Mucosa of descending colon (tissue), 3 donors: ENCODE data around the gene NUB1. TPM values are rescaled to one million over a fixed set of nuclear protein-coding genes. Genes with fewer than 3 reads are reported as not detected.

Source experiments
- ATAC-seq: fragments of 200-7000 bp; cut with Tn5 transposase; one replicate; pipeline ENCODE4 v1.9.1; 2020; ENCODE audit warnings: mild to moderate bottlenecking, moderate library complexity
- DNase-seq, 3 donors: peaks; one replicate each; pipeline ENCODE4 v3.0.0-alpha.2; 2020
- H3K36me3 ChIP-seq: fragments of 200-600 bp; one replicate; pipeline ENCODE4 v1.8.0; 2021; ENCODE audit warnings: low read depth, mild to moderate bottlenecking
- H3K4me1 ChIP-seq: fragments of 200-600 bp; one replicate; pipeline ENCODE4 v1.8.0; 2021; ENCODE audit warnings: low read depth, mild to moderate bottlenecking
- H3K4me3 ChIP-seq: fragments of 200-600 bp; one replicate; pipeline ENCODE4 v1.8.0; 2021; ENCODE audit warnings: mild to moderate bottlenecking
- H3K9me3 ChIP-seq: fragments of 200-600 bp; one replicate; pipeline ENCODE4 v1.8.0; 2021; ENCODE audit warnings: mild to moderate bottlenecking
- intact Hi-C, 2 donors: fragments of 100-400 bp; cut with DNase I in 1 of 2; cut with micrococcal nuclease in 1 of 2; formaldehyde crosslinking; loops; one replicate each; pipeline versions ENCODE4 v1.11.0 to v1.11.1; 2022; cut with DNase I, micrococcal nuclease
- total RNA-seq, 3 donors: library from RNA; stranded (reverse); fragmentation: NEBNext Ultra II Directional in 2 of 3; extraction: Animal tissue kit (Norgen Biotek cat#: 25700) in 2 of 3; gene quantifications; one replicate each; pipeline versions ENCODE4 v1.2.1 to v1.2.4, GENCODE V29; 2021 to 2023
- TF ChIP-seq, protein P1 (sequence below): fragments of 200-600 bp; IDR thresholded peaks from one replicate; pipeline ENCODE4 v1.8.0; 2022; ENCODE audit warnings: antibody characterized with exemption, mild to moderate bottlenecking
- donor health status: DM: no; HTN: no; CAD: no; lungs with moderate emphysema.
- donor health status: DM: no; HTN: no; CAD: no.
- donor health status: DM: no; HTN: yes; CAD: no.

Gene NUB1
- total RNA-seq, 3 donors from 2014 or later: 66.2 to 77.5 (median 76.9) TPM

DNA sequence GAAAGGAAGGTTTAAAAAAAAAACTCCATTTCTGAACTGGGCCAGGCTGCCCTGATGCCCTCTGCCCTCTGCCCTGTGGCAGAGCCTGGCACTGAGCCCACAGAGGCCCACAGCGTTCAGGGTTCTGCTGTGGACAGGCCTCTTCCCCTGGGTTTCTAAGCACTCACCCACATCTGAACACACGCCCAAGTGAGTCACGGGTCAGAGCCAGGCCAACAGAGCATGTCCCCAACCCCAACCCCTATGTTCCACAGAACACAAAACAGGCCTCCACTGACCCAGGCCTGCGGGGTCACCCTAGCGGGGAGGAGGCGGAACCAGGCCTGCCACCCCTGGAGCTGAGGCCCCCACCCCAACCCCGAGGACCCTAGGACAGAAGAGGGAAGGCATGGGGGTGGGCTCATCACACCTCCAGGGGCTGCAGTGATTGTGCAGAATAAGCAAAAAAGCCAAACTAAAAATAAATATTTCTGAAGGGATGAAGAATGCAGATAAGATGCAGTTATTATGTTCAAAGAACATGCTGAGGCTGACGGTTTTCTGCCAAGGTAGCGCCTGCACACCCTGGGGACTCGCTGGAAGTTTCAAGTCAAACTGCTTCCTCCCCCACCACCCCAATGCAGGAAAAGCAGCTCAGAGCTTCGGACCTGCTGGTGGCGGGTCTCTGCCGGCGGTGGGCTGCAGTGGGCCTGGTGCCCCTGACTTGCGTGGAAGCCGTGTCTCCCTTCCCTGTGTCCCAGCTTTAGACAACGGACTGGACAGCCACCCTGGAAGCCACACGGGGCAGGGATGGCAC lies 62.8 kb downstream of the NUB1 start:
- no peaks in the 10 kb centered on the region for H3K36me3 ChIP-seq
- TF ChIP-seq, protein P1, sequence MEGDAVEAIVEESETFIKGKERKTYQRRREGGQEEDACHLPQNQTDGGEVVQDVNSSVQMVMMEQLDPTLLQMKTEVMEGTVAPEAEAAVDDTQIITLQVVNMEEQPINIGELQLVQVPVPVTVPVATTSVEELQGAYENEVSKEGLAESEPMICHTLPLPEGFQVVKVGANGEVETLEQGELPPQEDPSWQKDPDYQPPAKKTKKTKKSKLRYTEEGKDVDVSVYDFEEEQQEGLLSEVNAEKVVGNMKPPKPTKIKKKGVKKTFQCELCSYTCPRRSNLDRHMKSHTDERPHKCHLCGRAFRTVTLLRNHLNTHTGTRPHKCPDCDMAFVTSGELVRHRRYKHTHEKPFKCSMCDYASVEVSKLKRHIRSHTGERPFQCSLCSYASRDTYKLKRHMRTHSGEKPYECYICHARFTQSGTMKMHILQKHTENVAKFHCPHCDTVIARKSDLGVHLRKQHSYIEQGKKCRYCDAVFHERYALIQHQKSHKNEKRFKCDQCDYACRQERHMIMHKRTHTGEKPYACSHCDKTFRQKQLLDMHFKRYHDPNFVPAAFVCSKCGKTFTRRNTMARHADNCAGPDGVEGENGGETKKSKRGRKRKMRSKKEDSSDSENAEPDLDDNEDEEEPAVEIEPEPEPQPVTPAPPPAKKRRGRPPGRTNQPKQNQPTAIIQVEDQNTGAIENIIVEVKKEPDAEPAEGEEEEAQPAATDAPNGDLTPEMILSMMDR: no peak
- intact Hi-C loops: no loop called here
- ATAC-seq (peak; percentile 41), DNase-seq (peak in 1 of 3 donors; percentile 53)
- H3K4me3 ChIP-seq: no peak overlapping the region
- H3K9me3 ChIP-seq: no peaks in the 10 kb centered on the region
- peaks cover 3% of the 10 kb centered on the region for H3K4me1 ChIP-seq

DNA sequence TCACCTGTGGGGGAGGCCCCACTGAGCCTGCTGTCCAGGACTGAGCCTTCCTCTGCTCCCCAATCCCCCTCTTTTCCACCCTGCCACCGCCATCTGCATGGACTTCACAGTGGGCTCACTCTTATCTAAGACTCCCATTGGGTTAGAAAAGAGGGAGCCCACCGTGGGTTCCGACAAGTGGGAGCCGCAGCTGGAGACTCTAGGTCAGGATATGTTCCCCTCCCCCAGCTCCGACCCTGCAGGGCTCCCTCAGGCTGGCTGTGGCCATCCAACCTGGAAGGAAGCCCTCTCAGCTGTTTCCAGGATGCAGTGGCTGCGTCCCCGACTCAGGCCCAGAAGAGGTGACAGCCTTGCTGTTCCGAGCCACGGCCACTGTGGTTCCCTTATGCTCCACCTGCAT lies 63.4 kb downstream of the NUB1 start:
- DNase-seq: no peak
- ATAC-seq: no peak
- Histone ChIP-seq H3K4me1 (peaks cover 10% of the 10 kb centered on the region), H3K4me3 (no peak overlapping the region), H3K36me3 (no peaks in the 10 kb centered on the region), H3K9me3 (no peaks in the 10 kb centered on the region)
- TF ChIP-seq, protein P1: no peak
- intact Hi-C loops: no loop called here

DNA sequence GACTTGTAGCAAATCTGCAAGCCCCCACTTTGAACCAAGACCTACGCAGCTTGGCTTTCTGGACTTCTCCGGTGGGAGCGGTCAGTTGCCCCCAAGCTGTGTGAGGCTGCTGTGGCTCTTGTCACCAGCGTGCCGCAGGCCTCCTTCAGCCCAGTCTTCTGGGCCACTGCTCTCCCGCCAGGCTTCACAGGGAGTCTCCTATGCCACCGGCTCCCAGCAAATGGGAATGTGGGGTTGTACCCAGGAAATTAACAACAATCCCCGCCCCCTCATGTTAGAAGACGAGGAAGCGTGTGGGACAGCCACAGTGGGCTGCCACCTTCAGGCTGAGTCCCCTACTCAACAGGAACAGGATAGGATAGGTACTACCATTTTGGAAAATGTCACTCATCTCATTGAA lies 64.0 kb downstream of the NUB1 start:
- no peaks in the 10 kb centered on the region for H3K36me3 ChIP-seq
- no peaks in the 10 kb centered on the region for H3K9me3 ChIP-seq
- DNase-seq (no peak), ATAC-seq (no peak)
- intact Hi-C loops: no loop called here
- TF ChIP-seq, protein P1: no peak
- H3K4me1 ChIP-seq: peaks cover 14% of the 10 kb centered on the region
- H3K4me3 ChIP-seq: no peak overlapping the region

DNA sequence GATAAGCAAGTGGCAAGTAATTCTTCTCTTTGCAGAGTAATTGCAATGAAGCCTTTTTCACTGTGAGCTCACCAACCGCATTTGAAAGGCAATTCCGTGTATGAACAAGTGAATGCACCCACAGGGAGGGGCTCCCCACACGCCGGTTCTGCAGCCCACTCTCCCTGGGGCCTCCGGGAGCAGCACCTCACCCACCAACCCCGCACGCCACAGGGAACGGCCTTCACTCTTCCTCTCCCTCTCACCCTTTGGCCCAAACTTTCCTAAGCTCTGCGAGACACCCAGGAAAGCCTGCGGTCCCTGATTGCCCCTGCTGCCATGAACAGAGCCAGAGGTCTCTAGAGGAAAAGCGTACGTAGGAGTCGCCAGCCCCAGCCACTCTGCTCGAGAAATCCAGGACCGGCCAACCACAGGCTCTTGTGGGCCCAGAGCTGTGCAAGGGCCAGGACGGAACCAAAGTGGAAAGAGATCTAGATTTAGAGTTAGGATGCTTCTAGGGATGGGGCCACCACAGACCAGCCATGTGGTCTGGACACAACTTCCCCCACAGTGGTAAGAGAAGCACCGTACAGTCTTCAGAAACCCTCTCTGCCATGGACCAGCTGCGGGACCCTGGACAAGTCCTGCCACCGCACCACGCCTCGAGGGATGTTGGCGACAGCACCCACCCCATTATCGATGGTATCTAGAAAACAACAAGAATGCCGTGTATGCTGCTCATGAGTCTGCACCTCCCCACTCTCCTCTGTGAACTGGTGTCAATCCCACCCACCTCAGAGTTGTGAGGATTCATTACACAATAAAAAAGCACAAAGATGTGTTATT lies 64.7 kb downstream of the NUB1 start:
- Histone ChIP-seq H3K9me3 (no peaks in the 10 kb centered on the region), H3K36me3 (no peaks in the 10 kb centered on the region), H3K4me1 (peaks cover 14% of the 10 kb centered on the region), H3K4me3 (no peak overlapping the region)
- intact Hi-C loops: no loop called here
- DNase-seq: peak in 1 of 3 donors; percentile 29
- ATAC-seq: no peak
- TF ChIP-seq, protein P1: no peak

DNA sequence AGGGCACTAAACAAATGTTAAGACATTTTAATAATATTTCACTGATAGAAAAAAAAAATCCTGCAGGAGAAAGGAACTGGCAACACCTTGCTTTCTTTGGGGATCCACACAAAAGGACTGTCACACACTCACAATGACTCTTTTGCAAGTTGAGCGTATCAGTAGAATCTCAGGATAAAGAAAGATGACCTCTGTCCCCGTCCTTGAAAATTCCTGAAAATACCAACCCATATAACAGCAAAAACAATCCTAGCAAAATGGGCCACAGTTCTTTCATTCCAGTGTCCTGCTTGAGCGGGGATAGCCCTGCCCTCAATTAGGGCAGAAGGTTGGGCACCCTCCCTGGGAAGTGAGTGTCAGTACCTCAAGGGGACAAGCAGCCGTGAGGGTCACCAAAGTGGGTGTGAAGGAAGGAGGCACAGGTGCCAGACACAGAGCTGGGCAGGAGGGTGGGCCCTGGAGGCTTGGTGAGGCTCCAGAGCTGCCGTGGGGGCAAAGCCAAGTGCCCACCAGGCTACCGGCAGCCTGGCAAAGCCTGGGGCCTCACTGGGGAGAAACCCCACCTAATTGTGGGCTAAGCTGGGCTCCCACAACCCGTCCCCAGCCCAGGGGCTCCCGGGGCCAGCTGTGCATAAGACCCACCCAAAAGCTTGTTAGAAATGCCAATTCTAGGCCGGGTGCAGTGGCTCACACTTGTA lies 65.4 kb downstream of the NUB1 start:
- DNase-seq (peak in 1 of 3 donors; percentile 39), ATAC-seq (no peak)
- Histone ChIP-seq H3K4me3 (no peak overlapping the region), H3K36me3 (no peaks in the 10 kb centered on the region), H3K9me3 (no peaks in the 10 kb centered on the region), H3K4me1 (peaks cover 14% of the 10 kb centered on the region)
- TF ChIP-seq, protein P1: no peak
- intact Hi-C loops: no loop called here
